COLO668 (cell line): ENCODE data around the gene NAA16.
A peak's percentile ranks its signal among the peaks of the same experiment; 100 is the strongest.
"Not testable (repeated sequence)": the region's sequence is repeated elsewhere in the genome, so short reads cannot be mapped to it uniquely, and the experiment has no call there.

ENCODE experiments used
- DNase-seq: peaks from one replicate; lab custom pipeline; 2025; ENCODE audit not compliant: unreplicated experiment; lab: John Stamatoyannopoulos, UW

NAA16 gene

GRCh38 chr13:41352935-41353840 lies 42.1 kb downstream of the NAA16 start:
- peak; percentile 27 for DNase-seq

- no peak for DNase-seq
Measured at GRCh38 chr13:41354416-41354815, 43.3 kb downstream of the NAA16 start.

- not testable (repeated sequence) for DNase-seq
Measured at GRCh38 chr13:41356385-41356648, 45.2 kb downstream of the NAA16 start.

GRCh38 chr13:41356786-41357185 lies 45.7 kb downstream of the NAA16 start:
- no peak for DNase-seq

GRCh38 chr13:41361491-41361890 lies 50.4 kb downstream of the NAA16 start:
- no peak for DNase-seq

GRCh38 chr13:41364043-41364442 lies 53.0 kb downstream of the NAA16 start:
- DNase-seq = no peak

- DNase-seq = no peak
Measured at GRCh38 chr13:41365631-41366030, 54.6 kb downstream of the NAA16 start.

- DNase-seq = no peak
Measured at GRCh38 chr13:41370736-41371135, 59.7 kb downstream of the NAA16 start.

- DNase-seq = no peak
Measured at GRCh38 chr13:41377446-41377845, 66.4 kb downstream of the NAA16 start.

- DNase-seq = no peak
Measured at GRCh38 chr13:41382431-41382830, 71.4 kb downstream of the NAA16 start.

- no peak for DNase-seq
Measured at GRCh38 chr13:41383386-41383785, 72.3 kb downstream of the NAA16 start.

GRCh38 chr13:41384749-41385503 lies 73.9 kb downstream of the NAA16 start:
- DNase-seq = no peak

- DNase-seq = no peak
Measured at GRCh38 chr13:41386211-41386610, 75.1 kb downstream of the NAA16 start.

GRCh38 chr13:41387576-41387975 lies 76.5 kb downstream of the NAA16 start:
- no peak for DNase-seq

- no peak for DNase-seq
Measured at GRCh38 chr13:41388143-41388881, 77.2 kb downstream of the NAA16 start.

GRCh38 chr13:41389580-41389979 lies 78.5 kb downstream of the NAA16 start:
- no peak for DNase-seq

- no peak for DNase-seq
Measured at GRCh38 chr13:41394166-41394565, 83.1 kb downstream of the NAA16 start.

- peak; percentile 38 for DNase-seq
Measured at GRCh38 chr13:41398494-41399170, 87.6 kb downstream of the NAA16 start.

GRCh38 chr13:41401366-41401765 lies 90.3 kb downstream of the NAA16 start:
- DNase-seq = peak; percentile 58

GRCh38 chr13:41402691-41403511 lies 91.8 kb downstream of the NAA16 start:
- peak; percentile 60 for DNase-seq
